HL-60 (cell line): Measurements from ENCODE around the gene ONECUT1.

Source experiments
- DNase-seq, 2 experiments: peaks; one replicate each; pipeline ENCODE4 v3.0.0-alpha.2; 2010 to 2020; ENCODE audit warnings: low read depth in 1 of 2, low spot score in 1 of 2
- H3K27ac ChIP-seq: fragments of 250-450 bp; sonication (Bioruptor Pico); replicated peaks from 2 replicates; pipeline ENCODE4 v1.5.1; 2020; ENCODE audit warnings: mild to moderate bottlenecking, moderate library complexity
- H3K27me3 ChIP-seq: fragments of 250-450 bp; sonication (Bioruptor Pico); 2 replicates; pipeline ENCODE4 v1.5.1; 2021; ENCODE audit warnings: mild to moderate bottlenecking, moderate library complexity; ENCODE audit not compliant: insufficient read depth, poor library complexity, severe bottlenecking
- H3K4me3 ChIP-seq: replicated peaks from 2 replicates; pipeline ENCODE4 v1.5.1; 2011; ENCODE audit warnings: mild to moderate bottlenecking, control low read depth, low read length; ENCODE audit not compliant: insufficient read depth
- CTCF ChIP-seq: IDR thresholded peaks from one replicate; pipeline ENCODE4 v1.5.1; 2011; ENCODE audit warnings: low read length, control low read depth, inconsistent platforms; ENCODE audit not compliant: insufficient read depth
- GABPA ChIP-seq: IDR thresholded peaks from 2 replicates; pipeline ENCODE4 v1.6.1; 2012; ENCODE audit warnings: low read depth
- POLR2AphosphoS5 ChIP-seq: IDR thresholded peaks from 2 replicates; pipeline ENCODE4 v1.6.1; 2012; ENCODE audit warnings: low read depth
- REST ChIP-seq: IDR thresholded peaks from 2 replicates; pipeline ENCODE4 v1.6.1; 2012; ENCODE audit warnings: low read depth; ENCODE audit not compliant: insufficient replicate concordance
- SPI1 ChIP-seq: IDR thresholded peaks from 2 replicates; pipeline ENCODE4 v1.6.1; 2012; ENCODE audit warnings: low read depth, mild to moderate bottlenecking, borderline replicate concordance

Gene ONECUT1

GRCh38 chr15:52785672-52786406, 4.3 kb downstream of the ONECUT1 start:
- Histone ChIP-seq H3K27me3 (peaks cover 83% of the 10 kb centered on the region), H3K4me3 (no peak overlapping the region), H3K27ac (no peak overlapping the region)
- DNase-seq = no peak
- TF ChIP-seq SPI1 (no peak), REST (no peak), CTCF (no peak), POLR2AphosphoS5 (no peak), GABPA (no peak)

- no peak for DNase-seq
- H3K27ac ChIP-seq = no peak overlapping the region
- peaks cover 77% of the 10 kb centered on the region for H3K27me3 ChIP-seq
- H3K4me3 ChIP-seq = no peak overlapping the region
- TF ChIP-seq GABPA = no peak
- TF ChIP-seq POLR2AphosphoS5 = no peak
- TF ChIP-seq REST = no peak
- TF ChIP-seq CTCF = no peak
- no peak for TF ChIP-seq SPI1
These were observed 5.1 kb downstream of the ONECUT1 start for GRCh38 chr15:52784799-52785671.

- Histone ChIP-seq H3K4me3 (no peak overlapping the region), H3K27ac (no peak overlapping the region), H3K27me3 (peaks cover 70% of the 10 kb centered on the region)
- TF ChIP-seq SPI1 = no peak
- no peak for TF ChIP-seq CTCF
- no peak for TF ChIP-seq REST
- no peak for TF ChIP-seq POLR2AphosphoS5
- TF ChIP-seq GABPA = no peak
- DNase-seq = no peak
These were observed 6.0 kb downstream of the ONECUT1 start for GRCh38 chr15:52783929-52784798.
